Psoas muscle (tissue), 8 donors: ENCODE results near the gene GNA12. TPM values are rescaled to one million over a fixed set of nuclear protein-coding genes. Genes with fewer than 3 reads are reported as not detected.
A peak's percentile ranks its signal among the peaks of the same experiment; 100 is the strongest.

Experiments used
- ATAC-seq, 4 donors: fragments of 200-7000 bp; cut with Tn5 transposase; one replicate each; pipeline ENCODE4 v1.9.1; 2020; ENCODE audit warnings: moderate library complexity in 3 of 4, mild to moderate bottlenecking in 2 of 4
- DNase-seq, 2 donors: peaks; one replicate each; pipeline ENCODE4 v3.0.0-alpha.2; 2020
- H3K27ac ChIP-seq: fragments of 200-600 bp; one replicate; pipeline ENCODE4 v1.8.0; 2022
- H3K27me3 ChIP-seq, 3 donors: fragments of 200-600 bp in 1 of 3; one replicate each; pipeline versions ENCODE4 v1.6.1 to v1.8.0; 2013 to 2022; ENCODE audit warnings: low read length in 2 of 3, mild to moderate bottlenecking in 2 of 3, moderate library complexity in 1 of 3; ENCODE audit not compliant: insufficient read depth in 3 of 3
- H3K36me3 ChIP-seq, 2 donors: fragments of 200-600 bp in 1 of 2; one replicate each; pipeline versions ENCODE4 v1.6.1 to v1.8.0; 2013 to 2022; ENCODE audit warnings: low read depth in 1 of 2, mild to moderate bottlenecking in 1 of 2, moderate library complexity in 1 of 2; ENCODE audit not compliant: insufficient read depth in 1 of 2
- H3K4me1 ChIP-seq: fragments of 200-600 bp; one replicate; pipeline ENCODE4 v1.8.0; 2022
- H3K4me3 ChIP-seq: fragments of 200-600 bp; one replicate; pipeline ENCODE4 v1.8.0; 2022; ENCODE audit warnings: mild to moderate bottlenecking
- H3K9me3 ChIP-seq: fragments of 200-600 bp; one replicate; pipeline ENCODE4 v1.8.0; 2022
- CTCF ChIP-seq: fragments of 200-600 bp; IDR thresholded peaks from one replicate; pipeline ENCODE4 v1.8.0; 2022; ENCODE audit warnings: antibody characterized with exemption
- WGBS, 3 donors: extraction: QIAGEN DNeasy Blood & Tissue Kit; methylation state at CpG; one replicate each; pipeline versions ENCODE4 v1.1.6 to v1.1.7; 2013; 5-methylcytosine and 5-hydroxymethylcytosine counted together
- intact Hi-C, 2 donors: fragments of 100-400 bp; cut with DNase I; formaldehyde crosslinking; loops; one replicate each; pipeline versions ENCODE4 v1.11.0 to v1.14.2; 2022
- polyA plus RNA-seq, 3 donors: library from polyadenylated mRNA; stranded (reverse); fragments of 200-250 nt; gene quantifications; one replicate each; pipeline ENCODE4 v1.2.3, GENCODE V29; 2013
- total RNA-seq, 4 donors: library from RNA; stranded (reverse); fragmentation: NEBNext Ultra II Directional in 2 of 4; extraction: Animal tissue kit (Norgen Biotek cat#: 25700) in 2 of 4; gene quantifications; one replicate each; pipeline versions ENCODE4 v1.2.1 to v1.2.4, GENCODE V29; 2021 to 2023
- donor health status: healthy with polysubstance abuse.
- donor health status: DM: no; HTN: no; CAD: no; lungs with moderate emphysema.
- donor health status: Bipolar disorder and iron deficiency.
- donor health status: healthy.
- donor health status: DM: yes; HTN: yes; CAD: no.
- donor health status: DM: no; HTN: no; CAD: no.
- donor health status: DM: no; HTN: no; CAD: no.
- donor health status: DM: yes; HTN: yes; CAD: no.

The GNA12 gene
- total and polyA plus RNA-seq, 7 donors = 7.1 to 20.2 (median 15.4) TPM

- ATAC-seq (peak; percentile 30 to 48 (median 37)), DNase-seq (peak; percentile 41 to 70)
- WGBS, 3 donors = 18 to 33% (median 25%) methylated on average over 8 of the region's 8 CpGs
- Histone ChIP-seq H3K9me3 (no peaks in the 10 kb centered on the region), H3K27me3 (no peaks in the 10 kb centered on the region), H3K4me3 (peak overlapping the region; percentile 52), H3K36me3 (no peaks in the 10 kb centered on the region), H3K27ac (peak overlapping the region; percentile 90), H3K4me1 (peaks cover 46% of the 10 kb centered on the region)
- intact Hi-C loops = loop anchor here in 1 of 2 donors (5.0 kb wide), 3 partner anchors 38 to 83 kb away; partner anchors contain the start of gene GNA12
- no peak for TF ChIP-seq CTCF
Observed at GRCh38 chr7:2759736-2760097, 84.4 kb downstream of the GNA12 start.

- intact Hi-C loops = no loop called here
- Histone ChIP-seq H3K27ac (peak overlapping the region; percentile 90), H3K4me3 (peak overlapping the region; percentile 52), H3K27me3 (no peaks in the 10 kb centered on the region), H3K36me3 (no peaks in the 10 kb centered on the region), H3K9me3 (no peaks in the 10 kb centered on the region), H3K4me1 (peaks cover 46% of the 10 kb centered on the region)
- no peak for ATAC-seq
- no peak for DNase-seq
- 90 to 95% (median 92%) methylated on average over 18 of the region's 18 CpGs for WGBS, 3 donors
- no peak for TF ChIP-seq CTCF
Observed at GRCh38 chr7:2758673-2759616, 85.2 kb downstream of the GNA12 start.

GRCh38 chr7:2757904-2758672, 86.0 kb downstream of the GNA12 start:
- H3K27ac ChIP-seq = peak overlapping the region; percentile 90
- peaks cover 46% of the 10 kb centered on the region for H3K4me1 ChIP-seq
- WGBS, 3 donors = 51 to 63% (median 55%) methylated on average over 12 of the region's 12 CpGs
- peak overlapping the region; percentile 26 for H3K4me3 ChIP-seq
- intact Hi-C loops = no loop called here
- no peak for TF ChIP-seq CTCF
- no peaks in the 10 kb centered on the region for H3K36me3 ChIP-seq
- no peaks in the 10 kb centered on the region for H3K9me3 ChIP-seq
- no peaks in the 10 kb centered on the region for H3K27me3 ChIP-seq
- ATAC-seq (peak; percentile 53 to 62 (median 55)), DNase-seq (peak in 1 of 2 donors; percentile 52)

- H3K4me1 ChIP-seq = peaks cover 46% of the 10 kb centered on the region
- intact Hi-C loops = no loop called here
Observed at GRCh38 chr7:2757361-2757903, 86.7 kb downstream of the GNA12 start.

More at GRCh38 chr7:2757361-2757903, 86.7 kb downstream of the GNA12 start:
- TF ChIP-seq CTCF = no peak
- no peaks in the 10 kb centered on the region for H3K9me3 ChIP-seq
- ATAC-seq (peak; percentile 50 to 69 (median 66)), DNase-seq (peak; percentile 79 to 84)
- H3K27me3 ChIP-seq = no peaks in the 10 kb centered on the region
- no peaks in the 10 kb centered on the region for H3K36me3 ChIP-seq
- H3K27ac ChIP-seq = peak overlapping the region; percentile 90
- 21 to 52% (median 26%) methylated on average over 11 of the region's 11 CpGs for WGBS, 3 donors
- H3K4me3 ChIP-seq = peak overlapping the region; percentile 26
